HEK293T (cell line): ENCODE results near the gene ACTL9.

Experiments
- FOXA1 ChIP-seq: fragments of 450-650 bp; IDR thresholded peaks from 2 replicates; pipeline ENCODE4 v1.6.1; 2016; ENCODE audit warnings: mild to moderate bottlenecking
- FOXK2 ChIP-seq: fragments of 450-650 bp; IDR thresholded peaks from 2 replicates; pipeline ENCODE4 v1.6.1; 2016; ENCODE audit warnings: mild to moderate bottlenecking
- PKNOX1 ChIP-seq: fragments of 450-650 bp; IDR thresholded peaks from 2 replicates; pipeline ENCODE4 v1.6.1; 2016

GRCh38 chr19:8666814-8667405, 31.7 kb downstream of the ACTL9 start:
- no peak for TF ChIP-seq FOXA1
- no peak for TF ChIP-seq PKNOX1
- no peak for TF ChIP-seq FOXK2
